Activated CD8-positive, alpha-beta T cell treated with anti-CD3 and anti-CD28 coated beads for 36 hours (primary cell): ENCODE results near the gene NCK2. TPM values are rescaled to one million over a fixed set of nuclear protein-coding genes. Genes with fewer than 3 reads are reported as not detected.

Source experiments
- ATAC-seq: fragments of 200-7000 bp; cut with Tn5 transposase; one replicate; pipeline ENCODE4 v1.10.0; 2021; ENCODE audit warnings: mild to moderate bottlenecking, moderate library complexity
- CTCF ChIA-PET: fragments of 350-600 bp; sonication (Branson Sonifier 250); formaldehyde crosslinking; loops from one replicate; lab custom pipeline; 2021; ENCODE audit warnings: antibody characterized with exemption; lab: Charles Lee
- POLR2A ChIA-PET: fragments of 350-600 bp; sonication (Branson Sonifier 250); formaldehyde crosslinking; loops from one replicate; lab custom pipeline; 2021; ENCODE audit warnings: antibody characterized with exemption; lab: Charles Lee
- DNase-seq: peaks from one replicate; pipeline ENCODE4 v3.0.0-alpha.2; 2020
- H3K27ac Mint-ChIP-seq: one replicate; pipeline ENCODE4 v1.8.0; 2021; ENCODE audit warnings: mild to moderate bottlenecking, mixed read lengths
- H3K27me3 Mint-ChIP-seq: one replicate; pipeline ENCODE4 v1.8.0; 2021; ENCODE audit warnings: mixed read lengths
- H3K36me3 Mint-ChIP-seq: one replicate; pipeline ENCODE4 v1.8.0; 2021; ENCODE audit warnings: low read depth, mixed read lengths
- H3K4me1 Mint-ChIP-seq: one replicate; pipeline ENCODE4 v1.8.0; 2021; ENCODE audit warnings: low read depth, mixed read lengths
- H3K4me3 Mint-ChIP-seq: one replicate; pipeline ENCODE4 v1.8.0; 2021; ENCODE audit warnings: mild to moderate bottlenecking, moderate library complexity, mixed read lengths
- H3K9me3 Mint-ChIP-seq: one replicate; pipeline ENCODE4 v1.8.0; 2021; ENCODE audit warnings: mixed read lengths
- CTCF ChIP-seq: fragments of 200-600 bp; IDR thresholded peaks from one replicate; pipeline ENCODE4 v1.8.0; 2022; ENCODE audit warnings: antibody characterized with exemption, mild to moderate bottlenecking
- intact Hi-C: fragments of 100-400 bp; cut with micrococcal nuclease; formaldehyde crosslinking; loops from one replicate; pipeline ENCODE4 v1.10.0; 2022
- total RNA-seq, 2 experiments: library from RNA; stranded (reverse); gene quantifications; one replicate each; pipeline ENCODE4 v1.2.3, GENCODE V29; 2021

NCK2 gene
- total RNA-seq, 2 experiments from 2014 or later = 68.3 to 69.7 TPM

GRCh38 chr2:105869341-105869740, 124.6 kb downstream of the NCK2 start:
- TF ChIP-seq CTCF = no peak
- Mint-ChIP-seq H3K27me3 (no peaks in the 10 kb centered on the region), H3K9me3 (no peaks in the 10 kb centered on the region), H3K36me3 (peaks cover 40% of the 10 kb centered on the region), H3K4me3 (no peak overlapping the region), H3K27ac (peak overlapping the region; percentile 64), H3K4me1 (peaks cover 90% of the 10 kb centered on the region)
- ChIA-PET POLR2A (no interaction called here), CTCF (no interaction called here)
- DNase-seq (no peak), ATAC-seq (no peak)
- intact Hi-C loops = no loop called here

GRCh38 chr2:105870062-105870461, 125.3 kb downstream of the NCK2 start:
- H3K36me3 Mint-ChIP-seq = peaks cover 34% of the 10 kb centered on the region
- no peak for TF ChIP-seq CTCF
- DNase-seq (no peak), ATAC-seq (no peak)
- peaks cover 89% of the 10 kb centered on the region for H3K4me1 Mint-ChIP-seq
- ChIA-PET CTCF (interaction anchor here (1.3 kb wide), 1 partner anchor 11 kb away, joined by 3 read pairs; no protein-coding TSS in a partner anchor), POLR2A (no interaction called here)
- no peaks in the 10 kb centered on the region for H3K9me3 Mint-ChIP-seq
- H3K27me3 Mint-ChIP-seq = no peaks in the 10 kb centered on the region
- no peak overlapping the region for H3K4me3 Mint-ChIP-seq
- intact Hi-C loops = loop anchor here (5.0 kb wide), 2 partner anchors 73 to 123 kb away; no protein-coding TSS in a partner anchor
- peak overlapping the region; percentile 66 for H3K27ac Mint-ChIP-seq

- Mint-ChIP-seq H3K9me3 (no peaks in the 10 kb centered on the region), H3K4me3 (no peak overlapping the region), H3K27me3 (no peaks in the 10 kb centered on the region), H3K27ac (peak overlapping the region; percentile 32), H3K36me3 (peaks cover 37% of the 10 kb centered on the region), H3K4me1 (peaks cover 90% of the 10 kb centered on the region)
- POLR2A ChIA-PET = interaction anchor here (1.0 to 1.2 kb wide), 3 partner anchors 12 to 73 kb away, joined by 3 to 4 read pairs (median 4); no protein-coding TSS in a partner anchor
- ATAC-seq (no peak), DNase-seq (no peak)
- CTCF ChIA-PET = interaction anchor here (1.3 kb wide), 1 partner anchor 12 kb away, joined by 3 read pairs; no protein-coding TSS in a partner anchor
- TF ChIP-seq CTCF = no peak
- intact Hi-C loops = loop anchor here (5.0 kb wide), 2 partner anchors 74 to 124 kb away; no protein-coding TSS in a partner anchor
Observed at GRCh38 chr2:105870858-105871257, 126.1 kb downstream of the NCK2 start.

- peak overlapping the region; percentile 84 for H3K27ac Mint-ChIP-seq
- ATAC-seq (peak; percentile 37), DNase-seq (peak; percentile 57)
- peaks cover 92% of the 10 kb centered on the region for H3K4me1 Mint-ChIP-seq
- ChIA-PET POLR2A (interaction anchor here (0.6 to 1.9 kb wide), 5 partner anchors 13 to 87 kb away, joined by 3 to 4 read pairs (median 3); no protein-coding TSS in a partner anchor), CTCF (no interaction called here)
- no peaks in the 10 kb centered on the region for H3K27me3 Mint-ChIP-seq
- peak overlapping the region; percentile 4 for H3K4me3 Mint-ChIP-seq
- H3K9me3 Mint-ChIP-seq = no peaks in the 10 kb centered on the region
- intact Hi-C loops = loop anchor here (5.0 kb wide), 2 partner anchors 75 to 125 kb away; no protein-coding TSS in a partner anchor
- peaks cover 50% of the 10 kb centered on the region for H3K36me3 Mint-ChIP-seq
- no peak for TF ChIP-seq CTCF
Observed at GRCh38 chr2:105872142-105872728, 127.5 kb downstream of the NCK2 start.

- Mint-ChIP-seq H3K27ac (peak overlapping the region; percentile 84), H3K4me1 (peaks cover 92% of the 10 kb centered on the region), H3K36me3 (peaks cover 54% of the 10 kb centered on the region), H3K27me3 (no peaks in the 10 kb centered on the region), H3K4me3 (peak overlapping the region; percentile 2), H3K9me3 (no peaks in the 10 kb centered on the region)
- DNase-seq (no peak), ATAC-seq (no peak)
- intact Hi-C loops = loop anchor here (5.0 kb wide), 2 partner anchors 76 to 126 kb away; no protein-coding TSS in a partner anchor
- ChIA-PET CTCF (interaction anchor here (1.3 to 2.7 kb wide), 3 partner anchors 10 to 83 kb away, joined by 3 to 8 read pairs (median 6); no protein-coding TSS in a partner anchor), POLR2A (interaction anchor here (0.7 to 1.9 kb wide), 3 partner anchors 14 to 75 kb away, joined by 3 to 4 read pairs (median 3); no protein-coding TSS in a partner anchor)
- TF ChIP-seq CTCF = no peak
Observed at GRCh38 chr2:105872830-105873229, 128.1 kb downstream of the NCK2 start.
